T-helper 2 cell (primary cell): ENCODE measurements around the gene GYPC.
"Not testable (repeated sequence)": the region's sequence is repeated elsewhere in the genome, so short reads cannot be mapped to it uniquely, and the experiment has no call there.

ENCODE experiments used
- DNase-seq, 5 experiments: peaks; one replicate each; pipeline versions ENCODE4 v3.0.0 to v3.0.0-alpha.2; 2012 to 2022

The GYPC gene

GRCh38 chr2:126671488-126671887 lies 15.5 kb downstream of the GYPC start:
- no peak for DNase-seq

- no peak for DNase-seq
These were observed 17.1 kb downstream of the GYPC start for GRCh38 chr2:126672980-126673605.

- DNase-seq = no peak
These were observed 18.3 kb downstream of the GYPC start for GRCh38 chr2:126674075-126674744.

DNA sequence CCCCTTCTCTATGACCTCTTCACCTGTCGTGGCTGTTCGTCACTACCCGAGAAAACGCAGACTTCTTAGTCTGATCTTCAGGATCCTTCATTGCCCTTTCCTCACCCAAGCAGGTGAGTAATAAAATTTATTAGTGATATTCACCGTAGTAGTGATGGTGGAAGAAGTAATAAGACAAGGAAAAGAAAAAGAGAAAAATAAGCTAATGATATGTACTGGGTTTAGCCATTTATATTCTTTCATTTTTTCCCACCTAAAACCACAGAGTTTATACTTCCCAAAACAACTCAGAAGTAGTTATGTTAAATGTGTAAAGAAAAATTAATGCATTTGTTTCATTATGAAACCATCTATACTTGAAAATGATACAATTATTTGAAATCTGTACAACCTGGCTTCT lies 19.7 kb downstream of the GYPC start:
- no peak for DNase-seq

DNA sequence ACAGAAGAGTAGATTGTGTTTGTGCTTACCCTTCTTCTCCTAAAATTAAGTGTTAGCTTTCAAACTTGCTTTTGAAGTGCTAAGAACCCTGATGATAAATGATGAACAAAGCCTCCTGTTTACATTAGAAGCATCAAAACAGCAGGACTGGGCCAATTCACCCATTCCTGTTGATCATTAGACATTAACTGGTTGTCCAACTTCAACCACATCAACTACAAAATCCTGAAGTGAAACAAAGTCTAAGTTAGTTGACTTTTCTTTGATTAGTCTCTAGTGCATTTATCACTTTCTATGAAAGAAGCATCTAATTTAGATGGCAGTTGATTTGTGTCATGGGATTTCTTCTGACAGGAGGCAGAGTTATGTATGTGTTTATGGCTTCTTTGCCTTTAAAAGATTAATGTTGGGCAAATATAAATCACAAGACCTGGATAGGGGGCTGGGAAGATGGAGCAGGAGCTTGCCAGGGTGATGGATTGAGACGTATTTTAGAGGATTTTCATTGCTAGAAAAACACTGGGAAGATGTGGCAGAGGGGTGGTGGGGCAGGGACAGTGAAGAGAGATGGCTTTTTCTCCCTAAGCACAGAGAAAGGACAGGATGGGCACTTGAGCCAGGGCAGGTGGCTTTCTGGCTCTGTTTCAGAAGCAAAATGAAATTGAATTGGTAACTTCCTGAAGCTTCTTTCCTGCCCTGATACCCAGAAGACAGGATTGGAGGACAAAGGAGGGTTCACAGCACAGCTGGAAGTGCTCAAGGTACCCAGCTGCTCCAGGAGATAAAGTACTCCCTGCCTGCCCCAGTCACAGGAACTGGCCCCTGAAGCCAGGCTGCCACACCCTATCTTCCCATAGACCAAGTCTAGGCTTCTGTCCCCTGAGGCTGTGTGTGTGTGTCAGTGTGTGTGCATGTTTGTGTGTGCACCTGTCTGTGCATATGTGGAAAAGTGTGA lies 20.5 kb downstream of the GYPC start:
- no peak for DNase-seq

GRCh38 chr2:126677176-126677538 lies 21.2 kb downstream of the GYPC start:
- DNase-seq = no peak

- no peak for DNase-seq
These were observed 22.5 kb downstream of the GYPC start for GRCh38 chr2:126678269-126679065.

- no peak for DNase-seq
These were observed 23.2 kb downstream of the GYPC start for GRCh38 chr2:126679094-126679713.

- DNase-seq = no peak
These were observed 25.5 kb downstream of the GYPC start for GRCh38 chr2:126681505-126681904.

DNA sequence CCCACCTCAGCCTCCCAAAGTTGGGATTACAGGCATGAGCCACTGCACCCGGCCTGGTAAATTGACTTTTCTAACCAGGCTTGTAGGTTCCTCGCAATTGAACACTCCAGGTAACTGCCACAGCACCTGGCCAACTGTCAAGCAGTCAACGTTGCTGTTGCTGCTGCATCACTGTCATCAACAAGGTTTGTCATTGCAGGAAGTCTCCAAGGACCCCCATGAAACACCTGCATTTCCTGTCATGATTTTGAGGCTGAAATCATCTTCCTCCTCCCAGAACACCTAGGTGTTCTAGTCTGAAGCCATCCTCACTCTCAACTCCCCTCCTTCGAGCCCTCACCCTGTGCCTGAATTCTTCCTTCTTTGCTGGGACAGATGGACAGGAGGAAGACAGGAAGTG lies 29.7 kb downstream of the GYPC start:
- no peak for DNase-seq

GRCh38 chr2:126686286-126686685 lies 30.3 kb downstream of the GYPC start:
- no peak for DNase-seq

DNA sequence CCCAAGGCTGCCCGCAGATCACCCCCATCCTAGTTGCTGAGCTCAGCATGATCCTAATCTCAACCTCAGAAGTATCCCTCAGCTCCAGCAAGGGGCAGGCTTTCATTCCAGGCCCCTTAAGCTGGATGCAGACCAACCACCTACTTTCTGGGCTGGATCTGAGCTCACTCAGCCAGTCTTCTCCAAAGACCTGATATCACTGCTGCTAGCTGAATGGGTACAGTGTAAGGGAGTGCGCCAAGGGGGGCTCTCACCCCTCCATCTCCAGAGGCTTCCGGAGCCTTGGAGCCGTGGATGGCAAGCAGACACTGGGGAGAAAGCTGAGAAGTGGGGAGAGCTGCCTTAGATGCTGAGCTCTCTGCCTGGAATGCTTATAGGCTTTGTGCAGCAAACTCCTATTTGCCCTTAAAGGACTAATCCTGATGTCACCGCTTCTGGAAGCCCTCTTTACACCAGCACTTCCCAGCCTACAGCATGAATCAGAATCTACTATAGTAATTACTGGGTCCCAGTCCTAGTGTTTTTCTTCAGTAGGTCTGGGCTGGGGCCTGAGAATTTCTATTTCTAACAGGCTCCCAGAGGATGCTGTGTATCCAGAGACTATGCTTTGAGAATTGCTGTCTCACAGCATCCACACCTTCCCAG lies 31.0 kb downstream of the GYPC start:
- DNase-seq = no peak

GRCh38 chr2:126687503-126687902 lies 31.5 kb downstream of the GYPC start:
- no peak for DNase-seq

DNA sequence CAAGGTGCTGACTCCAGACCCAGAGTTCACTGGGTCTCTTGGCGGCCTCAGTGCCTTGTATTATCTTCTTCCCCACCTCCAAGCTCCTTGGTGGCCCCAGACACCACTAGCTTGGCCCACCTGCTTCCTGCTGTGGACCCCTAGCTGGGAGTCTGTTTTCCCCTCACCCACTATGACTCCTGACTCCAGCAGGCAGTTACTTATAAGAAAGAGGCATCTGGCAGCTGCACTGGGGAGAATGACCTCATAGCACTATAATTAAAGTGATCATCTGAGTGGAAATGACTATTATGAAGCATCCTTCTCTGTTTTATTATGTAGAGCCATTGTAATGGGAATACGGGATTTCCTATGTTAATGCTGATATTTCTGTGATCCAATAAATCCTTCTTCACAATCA lies 32.6 kb downstream of the GYPC start:
- not testable (repeated sequence) for DNase-seq

DNA sequence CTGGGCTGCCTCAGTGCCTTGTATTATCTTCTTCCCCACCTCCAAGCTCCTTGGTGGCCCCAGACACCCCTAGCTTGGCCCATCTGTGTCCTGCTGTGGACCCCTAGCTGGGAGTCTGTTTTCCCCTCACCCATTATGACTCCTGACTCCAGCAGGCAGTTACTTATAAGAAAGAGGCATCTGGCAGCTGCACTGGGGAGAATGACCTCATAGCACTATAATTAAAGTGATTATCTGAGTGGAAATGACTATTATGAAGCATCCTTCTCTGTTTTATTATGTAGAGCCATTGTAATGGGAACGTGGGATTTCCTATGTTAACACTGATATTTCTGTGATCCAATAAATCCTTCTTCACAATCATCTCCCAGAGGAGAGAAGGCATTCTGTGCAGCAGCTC lies 36.3 kb downstream of the GYPC start:
- DNase-seq = not testable (repeated sequence)

DNA sequence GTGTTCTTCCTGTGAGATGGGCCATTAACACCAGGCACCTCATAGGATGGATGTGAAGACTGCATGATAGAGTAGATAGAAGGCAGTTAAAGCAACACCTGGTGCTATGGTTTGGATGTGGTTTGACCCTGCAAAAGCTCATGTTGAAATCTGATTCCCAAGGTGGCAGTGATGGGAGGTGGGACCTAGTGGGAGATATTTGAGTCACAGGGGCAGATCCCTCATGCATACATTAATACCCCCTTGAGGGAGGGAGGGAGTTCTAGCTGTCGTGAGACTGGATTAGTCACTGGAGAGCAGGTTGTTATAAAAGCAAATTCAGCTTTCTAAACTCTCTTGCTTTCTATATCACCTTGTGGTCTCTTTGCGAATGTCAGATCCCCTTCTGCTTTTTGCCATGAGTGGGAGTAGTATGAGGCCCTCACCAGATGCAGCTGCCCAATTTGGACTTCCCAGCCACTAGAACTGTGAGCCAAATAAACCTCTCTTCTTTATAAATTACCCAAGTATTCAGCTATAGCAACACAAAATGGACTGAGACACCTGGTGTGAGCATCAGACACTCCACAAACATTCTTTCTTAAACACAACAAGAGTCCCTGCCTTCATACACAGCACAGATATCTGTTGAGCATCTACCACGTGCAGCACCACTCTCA lies 37.1 kb downstream of the GYPC start:
- DNase-seq = not testable (repeated sequence)

DNA sequence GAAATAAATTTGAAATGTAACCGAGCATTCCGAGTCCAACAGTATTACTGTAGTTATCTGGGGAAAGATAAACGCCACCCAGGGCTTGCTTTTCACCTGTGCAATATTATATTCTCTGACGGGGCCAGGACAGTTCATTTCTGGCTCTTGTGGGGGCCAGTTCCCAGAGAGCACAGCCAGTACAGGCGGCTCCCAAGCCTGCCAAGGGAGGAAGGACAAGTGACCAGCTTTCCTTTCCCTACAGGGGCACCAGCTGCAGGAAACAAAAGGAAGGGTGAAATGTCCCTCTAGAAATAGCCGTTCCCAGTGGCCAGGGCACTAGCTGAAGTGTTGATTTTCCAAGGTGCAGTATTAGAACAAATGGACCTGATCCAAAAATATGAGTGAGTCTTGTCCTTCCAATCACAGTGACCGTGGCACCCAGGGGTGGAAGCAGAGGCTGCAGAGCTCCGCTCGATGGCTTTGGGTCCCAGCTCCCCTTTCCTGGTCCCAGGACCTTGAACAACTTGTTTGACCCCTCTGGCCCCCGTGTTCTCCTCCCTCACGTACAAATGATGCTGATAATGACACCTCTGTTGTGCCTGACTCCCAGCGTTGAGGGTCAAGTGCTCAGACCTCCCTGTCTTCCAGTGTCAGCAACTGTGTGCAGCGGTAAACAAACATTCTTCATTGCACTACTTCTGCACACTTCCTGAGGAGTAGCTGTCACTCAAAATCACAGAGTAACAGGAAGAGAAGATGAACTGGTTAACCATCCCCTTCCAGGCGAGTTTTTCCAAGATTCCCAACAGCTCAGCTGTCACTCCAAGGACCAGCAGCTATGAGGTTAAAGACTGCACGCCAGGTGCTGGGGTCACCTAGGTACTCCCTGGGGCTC lies 40.9 kb downstream of the GYPC start:
- no peak for DNase-seq

DNA sequence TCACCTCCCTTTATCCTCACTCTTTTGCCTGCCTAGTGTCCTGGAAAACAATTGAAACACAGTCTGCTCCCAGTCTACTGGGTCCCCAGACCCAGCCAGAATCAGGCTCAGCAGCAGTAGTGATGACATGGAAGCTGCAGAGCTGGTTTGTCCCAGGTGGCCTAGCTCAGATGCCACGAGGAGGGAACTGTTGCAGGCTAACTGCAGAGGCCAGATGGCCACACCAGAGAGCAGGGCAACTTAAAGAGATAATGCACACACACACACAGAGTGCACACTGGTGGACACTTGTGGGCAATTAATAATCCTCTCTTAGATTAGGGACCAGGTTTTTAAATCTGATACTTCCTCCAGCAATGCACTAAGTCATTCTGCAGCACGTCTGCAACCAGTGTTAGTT lies 42.4 kb downstream of the GYPC start:
- DNase-seq = no peak

GRCh38 chr2:126699018-126699417 lies 43.1 kb downstream of the GYPC start:
- no peak for DNase-seq
